NCI-H2081 (cell line): ENCODE measurements around the gene ANKRD42.
"Not testable (repeated sequence)": the region's sequence is repeated elsewhere in the genome, so short reads cannot be mapped to it uniquely, and the experiment has no call there.

ENCODE experiments used
- DNase-seq, 2 experiments: peaks; one replicate each; lab custom pipeline; 2025; lab: John Stamatoyannopoulos, UW

ANKRD42 gene

DNA sequence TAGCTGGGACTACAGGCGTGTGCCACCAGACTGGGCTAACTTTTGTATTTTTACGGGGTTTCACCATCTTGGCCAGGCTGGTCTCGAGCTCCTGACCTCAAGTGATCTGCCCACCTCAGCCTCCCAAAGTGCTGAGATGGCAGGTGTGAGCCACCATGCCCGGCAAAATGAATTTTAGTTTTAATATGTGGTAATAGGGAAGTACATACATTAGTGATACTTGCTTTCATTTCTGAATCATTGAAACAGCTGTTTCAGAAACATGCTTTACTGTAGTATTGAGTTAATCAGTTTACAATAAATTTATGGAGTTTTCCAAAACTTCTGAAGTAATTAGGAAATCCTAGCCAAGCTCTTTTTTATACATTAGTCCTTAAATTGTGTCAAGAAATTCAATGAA lies 21.0 kb upstream of the ANKRD42 start:
- no peak for DNase-seq

DNA sequence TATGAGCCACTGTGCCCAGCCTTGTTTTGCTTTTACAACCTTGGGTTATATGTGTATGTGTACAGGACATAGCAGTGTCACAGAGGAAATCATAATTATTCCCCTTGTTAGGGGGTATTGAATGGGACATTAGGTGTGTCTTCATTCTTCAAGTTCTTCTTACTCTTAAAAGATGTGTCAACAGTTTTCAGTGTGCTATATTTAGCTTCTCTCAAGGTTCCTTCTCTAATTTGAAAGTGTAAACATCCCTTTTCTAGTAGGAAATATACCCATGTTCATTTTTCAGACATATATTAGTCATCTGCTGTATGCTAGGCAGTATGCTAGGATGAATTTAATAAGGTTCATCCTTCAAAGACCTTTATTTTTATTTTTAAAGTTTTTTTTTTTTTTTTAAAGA lies 19.5 kb upstream of the ANKRD42 start:
- no peak for DNase-seq

GRCh38 chr11:83175815-83176214 lies 17.7 kb upstream of the ANKRD42 start:
- DNase-seq, result no peak

DNA sequence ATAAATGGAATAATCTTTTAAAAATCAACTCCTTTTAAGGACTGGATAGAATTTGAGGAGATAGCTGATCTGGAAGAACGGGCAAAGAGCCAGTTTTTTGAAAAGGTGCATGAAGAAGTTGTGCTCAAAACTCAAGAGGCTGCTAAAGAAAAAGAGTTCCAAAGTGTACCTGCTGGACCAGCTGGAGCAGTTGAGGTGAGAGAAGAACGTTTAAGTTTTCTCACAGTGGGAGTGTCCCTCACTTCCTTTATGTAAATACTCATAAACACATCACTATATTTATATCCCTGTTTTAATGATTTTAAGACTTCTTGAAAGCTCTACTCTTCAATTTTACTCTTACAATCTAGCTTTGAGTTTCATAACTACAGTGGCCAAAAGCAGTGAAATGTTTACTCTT lies 11.7 kb upstream of the ANKRD42 start:
- DNase-seq, result no peak

DNA sequence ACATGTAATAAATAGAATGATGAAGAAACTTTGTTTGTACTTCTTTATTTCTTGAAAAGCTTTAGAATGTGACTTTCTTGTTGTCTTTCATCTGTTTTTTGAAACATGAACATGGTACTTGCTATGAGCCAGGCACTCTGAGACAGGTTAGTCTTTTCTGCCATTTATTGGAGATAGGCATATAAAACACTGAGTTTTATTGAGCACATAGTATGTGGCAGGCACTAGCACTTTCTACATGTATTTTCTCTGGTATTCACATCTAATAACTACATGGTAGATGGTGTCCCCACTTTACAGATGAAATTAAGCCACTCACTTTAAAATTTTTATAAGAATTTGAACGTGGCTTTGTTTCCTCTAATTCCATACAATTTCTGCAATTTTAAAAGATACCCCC lies 7.7 kb upstream of the ANKRD42 start:
- DNase-seq, result no peak

DNA sequence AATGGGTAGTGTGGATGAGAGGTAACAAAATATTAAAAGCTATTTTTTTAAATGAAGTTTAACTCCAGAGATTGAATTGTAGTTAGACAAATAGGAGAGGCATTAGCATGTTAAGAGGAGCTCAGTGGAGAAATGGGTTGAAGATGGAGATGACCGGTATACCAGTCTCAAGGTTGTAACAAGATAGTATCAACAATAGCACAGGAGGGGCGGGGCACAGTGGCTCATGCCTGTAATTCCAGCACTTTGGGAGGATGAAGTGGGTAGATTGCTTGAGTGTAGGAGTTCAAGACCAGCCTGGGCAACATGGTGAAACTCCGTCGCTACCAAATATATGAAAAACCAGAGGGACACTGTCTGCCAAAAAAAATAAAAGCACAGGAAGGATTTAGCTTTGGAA lies 6.0 kb upstream of the ANKRD42 start:
- DNase-seq, result no peak

DNA sequence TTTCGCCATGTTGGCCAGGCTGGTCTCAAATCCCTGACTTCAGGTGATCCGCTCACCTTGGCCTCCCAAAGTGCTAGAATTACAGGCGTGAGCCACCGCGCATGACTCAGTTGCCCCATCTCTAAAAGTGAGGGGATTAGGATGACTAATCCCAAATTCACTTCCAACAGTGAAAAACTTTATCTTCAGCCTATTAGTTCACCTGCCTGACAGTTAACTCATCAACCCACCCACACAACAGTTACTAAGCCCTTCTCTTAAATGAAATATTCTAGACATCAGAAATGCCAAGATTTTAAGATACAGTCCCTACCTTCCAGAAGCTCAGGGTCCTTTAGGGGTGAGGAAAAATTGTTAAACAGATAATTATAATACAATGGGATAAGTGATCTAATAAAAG lies 2.0 kb upstream of the ANKRD42 start:
- DNase-seq, result no peak

GRCh38 chr11:83191986-83192385 lies 1.5 kb upstream of the ANKRD42 start:
- DNase-seq, result no peak

GRCh38 chr11:83192606-83193245 lies 786 bp upstream of the ANKRD42 start:
- DNase-seq, result no peak

DNA sequence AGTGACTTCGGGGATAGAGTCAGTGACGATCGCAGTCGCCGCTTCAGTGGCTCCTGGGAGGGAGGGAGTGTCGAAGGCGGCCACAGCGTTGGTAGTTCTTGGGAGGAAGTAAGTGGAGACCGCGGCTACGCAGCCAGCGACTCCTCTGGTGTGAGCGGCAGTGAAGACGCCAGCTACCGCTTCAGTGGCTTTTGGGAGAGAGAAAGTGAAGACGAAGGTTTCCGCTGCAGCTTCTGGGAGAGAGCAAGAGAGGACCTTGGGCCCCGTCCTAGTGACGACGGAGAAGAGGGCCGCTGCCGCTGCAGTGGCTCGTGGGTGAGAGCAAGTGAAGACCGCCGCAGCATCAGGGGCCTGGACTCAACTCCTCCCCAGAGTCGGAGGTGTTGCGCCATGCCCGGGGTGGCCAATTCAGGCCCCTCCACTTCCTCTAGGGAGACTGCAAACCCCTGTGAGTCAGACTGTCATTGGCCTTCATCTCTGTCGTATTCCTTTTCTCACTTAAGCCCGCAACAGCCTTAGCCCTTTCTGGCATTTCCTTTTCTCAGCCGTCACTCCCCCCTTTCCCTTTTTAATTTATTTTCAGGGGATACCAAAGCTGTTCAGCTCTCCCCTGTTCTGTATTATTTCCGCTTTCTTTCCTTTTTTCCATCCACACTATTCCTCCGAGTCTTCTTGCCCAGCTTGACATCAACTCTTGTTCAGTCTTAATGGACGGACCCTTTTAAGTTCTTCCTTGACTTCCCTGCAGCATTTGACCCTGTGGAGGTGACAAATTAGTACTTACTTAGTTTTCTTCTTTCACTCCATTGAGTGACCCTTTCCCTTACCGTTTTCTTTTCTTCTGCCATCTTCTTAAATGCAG lies 1.0 kb downstream of the ANKRD42 start:
- DNase-seq, result peak in 1 of 2 experiments; percentile 15

DNA sequence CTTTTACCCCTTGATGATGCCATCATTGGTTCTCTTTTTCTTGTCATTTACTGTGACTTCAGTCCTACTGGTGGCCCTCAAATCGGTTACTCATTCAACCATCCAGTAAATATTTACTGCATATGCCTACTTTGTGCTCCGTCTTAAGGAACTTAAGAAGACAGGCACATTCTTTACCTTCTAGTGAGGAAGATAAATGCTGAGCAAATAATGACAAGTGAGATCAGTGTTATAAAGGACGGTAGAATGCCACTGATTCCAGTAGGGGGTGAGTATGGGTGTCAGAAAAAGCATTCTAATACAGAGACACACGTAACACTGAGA lies 1.6 kb downstream of the ANKRD42 start:
- no peak for DNase-seq

- no peak for DNase-seq
Measured at GRCh38 chr11:83195649-83196048, 2.1 kb downstream of the ANKRD42 start.

DNA sequence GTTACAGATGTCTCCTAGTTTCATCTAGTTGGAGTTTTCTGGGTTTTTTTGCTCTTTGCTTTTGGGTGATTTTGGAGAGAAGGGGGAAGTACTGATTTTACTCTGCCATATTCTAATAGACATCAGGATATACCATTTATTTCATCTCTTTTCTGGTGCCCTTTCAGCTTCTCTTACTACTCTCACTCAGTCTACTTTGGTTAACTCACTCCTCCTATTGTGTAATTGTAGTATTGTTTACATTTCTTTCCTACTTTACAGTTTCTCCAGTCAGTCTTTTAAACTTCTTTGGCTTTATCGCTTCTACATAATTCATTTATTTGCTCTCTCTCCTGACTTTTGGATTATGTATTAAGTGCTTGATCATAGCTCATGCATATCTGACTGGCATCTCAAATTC lies 6.5 kb downstream of the ANKRD42 start:
- no peak for DNase-seq

GRCh38 chr11:83205608-83206185 lies 12.2 kb downstream of the ANKRD42 start:
- no peak for DNase-seq

- DNase-seq, result no peak
Measured at GRCh38 chr11:83206221-83206620, 12.7 kb downstream of the ANKRD42 start.

DNA sequence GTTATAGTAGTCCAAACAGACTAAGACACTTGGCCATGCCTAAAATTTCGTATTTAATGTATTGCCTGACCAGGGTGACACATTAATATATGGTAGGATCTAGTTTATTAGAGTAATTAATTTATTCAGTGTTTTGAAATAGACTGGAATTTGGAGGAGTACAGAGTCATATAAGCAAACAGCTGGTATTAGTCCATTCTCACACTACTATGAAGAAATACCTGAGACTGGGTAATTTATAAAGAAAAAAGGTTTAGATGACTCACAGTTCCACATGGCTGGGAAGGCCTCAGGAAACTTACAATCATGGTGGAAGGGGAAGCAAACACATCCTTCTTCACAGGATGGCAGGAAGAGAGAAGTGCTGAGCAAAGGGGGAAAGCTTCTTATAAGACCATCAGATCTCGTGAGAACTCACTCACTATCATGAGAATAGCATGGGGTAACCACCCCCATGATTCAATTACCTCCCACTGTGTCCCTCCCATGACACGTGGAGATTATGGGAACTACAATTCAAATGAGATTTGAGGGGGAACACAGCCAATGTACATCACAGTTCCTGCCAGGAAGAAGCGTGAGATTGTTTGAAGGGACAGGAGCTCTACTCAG lies 13.4 kb downstream of the ANKRD42 start:
- not testable (repeated sequence) for DNase-seq

- DNase-seq, result peak in 1 of 2 experiments; percentile 33
Measured at GRCh38 chr11:83219095-83219494, 25.6 kb downstream of the ANKRD42 start.

GRCh38 chr11:83220260-83220659 lies 26.7 kb downstream of the ANKRD42 start:
- DNase-seq, result no peak

- DNase-seq, result no peak
Measured at GRCh38 chr11:83221694-83222093, 28.2 kb downstream of the ANKRD42 start.

GRCh38 chr11:83222499-83222898 lies 29.0 kb downstream of the ANKRD42 start:
- no peak for DNase-seq

- DNase-seq, result no peak
Measured at GRCh38 chr11:83223457-83223856, 29.9 kb downstream of the ANKRD42 start.

GRCh38 chr11:83235825-83236224 lies 42.3 kb downstream of the ANKRD42 start:
- no peak for DNase-seq

GRCh38 chr11:83238111-83238510 lies 44.6 kb downstream of the ANKRD42 start:
- no peak for DNase-seq
